ENCODE data around the gene CAPRIN2.

Gene CAPRIN2, protein sequence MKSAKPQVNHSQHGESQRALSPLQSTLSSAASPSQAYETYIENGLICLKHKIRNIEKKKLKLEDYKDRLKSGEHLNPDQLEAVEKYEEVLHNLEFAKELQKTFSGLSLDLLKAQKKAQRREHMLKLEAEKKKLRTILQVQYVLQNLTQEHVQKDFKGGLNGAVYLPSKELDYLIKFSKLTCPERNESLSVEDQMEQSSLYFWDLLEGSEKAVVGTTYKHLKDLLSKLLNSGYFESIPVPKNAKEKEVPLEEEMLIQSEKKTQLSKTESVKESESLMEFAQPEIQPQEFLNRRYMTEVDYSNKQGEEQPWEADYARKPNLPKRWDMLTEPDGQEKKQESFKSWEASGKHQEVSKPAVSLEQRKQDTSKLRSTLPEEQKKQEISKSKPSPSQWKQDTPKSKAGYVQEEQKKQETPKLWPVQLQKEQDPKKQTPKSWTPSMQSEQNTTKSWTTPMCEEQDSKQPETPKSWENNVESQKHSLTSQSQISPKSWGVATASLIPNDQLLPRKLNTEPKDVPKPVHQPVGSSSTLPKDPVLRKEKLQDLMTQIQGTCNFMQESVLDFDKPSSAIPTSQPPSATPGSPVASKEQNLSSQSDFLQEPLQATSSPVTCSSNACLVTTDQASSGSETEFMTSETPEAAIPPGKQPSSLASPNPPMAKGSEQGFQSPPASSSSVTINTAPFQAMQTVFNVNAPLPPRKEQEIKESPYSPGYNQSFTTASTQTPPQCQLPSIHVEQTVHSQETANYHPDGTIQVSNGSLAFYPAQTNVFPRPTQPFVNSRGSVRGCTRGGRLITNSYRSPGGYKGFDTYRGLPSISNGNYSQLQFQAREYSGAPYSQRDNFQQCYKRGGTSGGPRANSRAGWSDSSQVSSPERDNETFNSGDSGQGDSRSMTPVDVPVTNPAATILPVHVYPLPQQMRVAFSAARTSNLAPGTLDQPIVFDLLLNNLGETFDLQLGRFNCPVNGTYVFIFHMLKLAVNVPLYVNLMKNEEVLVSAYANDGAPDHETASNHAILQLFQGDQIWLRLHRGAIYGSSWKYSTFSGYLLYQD

DNA sequence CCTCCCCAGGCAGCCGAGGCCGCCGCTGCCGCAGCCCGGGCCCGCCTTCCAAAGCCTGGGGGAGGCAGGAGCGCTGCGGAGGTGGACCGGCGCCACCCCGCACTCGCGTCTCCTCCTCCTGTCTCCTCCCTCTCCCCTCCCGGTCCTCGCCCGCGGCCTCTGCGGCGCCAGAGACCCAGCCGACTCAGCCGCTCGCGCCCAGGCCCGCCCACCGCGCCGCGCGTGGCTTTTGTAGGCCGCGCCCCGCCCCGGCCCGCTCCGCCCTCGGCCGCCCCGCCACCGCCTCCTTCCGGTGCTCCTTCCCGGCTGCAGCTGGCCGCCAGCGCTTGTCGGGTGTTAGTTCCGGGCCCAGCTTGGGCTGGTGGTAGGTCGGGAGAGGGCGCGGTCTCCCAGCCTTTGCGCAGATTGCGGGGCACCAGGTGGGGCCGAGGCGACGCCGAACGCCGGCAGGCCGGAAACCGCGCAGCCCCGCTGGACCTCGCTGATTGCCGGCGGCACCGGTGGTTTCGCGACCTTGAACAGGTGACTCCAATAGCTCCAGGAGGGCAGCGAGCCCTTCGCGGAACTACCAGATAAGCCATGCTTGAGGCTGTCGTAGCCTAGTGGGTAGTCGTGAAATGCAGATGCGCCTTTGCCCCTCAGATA is at the start of gene CAPRIN2:
Gene CAPRIN2, minus strand, starts transcription at position 202 of the 645 bp plus-strand sequence. CDS start 1,431 bp downstream, outside the sequence.
- in situ Hi-C loops (cut with HindIII; ENCODE audit: low sequenced_read_pairs) = no loop called here

DNA sequence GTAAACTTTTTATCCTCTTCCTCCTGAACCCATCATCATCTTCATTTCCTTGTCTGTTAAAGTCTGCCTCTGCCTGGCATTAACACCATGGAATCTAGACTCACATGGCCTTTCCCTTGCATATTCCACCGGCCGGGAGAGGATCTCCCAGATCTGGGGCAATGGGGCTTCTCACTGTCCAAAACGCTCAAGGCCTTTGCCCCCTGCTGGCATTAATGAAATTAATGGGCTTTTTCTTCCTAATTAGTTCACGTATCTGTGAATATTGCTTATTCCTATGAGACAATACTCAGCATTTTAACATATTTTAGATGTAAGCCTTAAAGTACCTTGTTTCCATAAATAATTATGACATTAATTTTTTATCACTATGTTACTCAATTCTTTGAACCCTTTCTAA is 42.9 kb upstream of the CAPRIN2 start:
- in situ Hi-C loops (cut with HindIII; ENCODE audit: low sequenced_read_pairs) = no loop called here

DNA sequence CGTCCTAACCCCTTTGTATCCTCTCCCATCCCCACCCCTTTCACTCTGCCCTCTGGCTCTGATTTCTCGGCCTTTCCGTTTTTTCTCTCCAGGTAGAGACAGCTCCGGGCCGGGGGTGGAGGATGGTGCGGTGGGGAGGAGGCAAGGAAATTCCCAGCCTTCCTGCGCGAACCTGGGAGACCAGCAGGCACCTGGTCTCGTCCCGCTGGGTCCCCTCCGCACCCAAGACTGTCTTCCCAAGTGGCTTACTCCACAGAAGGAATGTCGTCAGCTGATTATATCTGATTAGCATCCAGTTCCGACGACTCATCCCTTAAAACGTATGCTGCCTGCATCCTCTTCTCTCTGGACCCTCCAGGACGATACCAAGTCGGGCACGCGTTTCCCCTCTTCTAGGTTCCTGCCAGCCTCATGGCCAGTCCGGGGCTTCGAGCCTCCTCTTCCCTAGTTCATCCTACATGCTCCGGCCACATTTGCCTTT is 42.2 kb upstream of the CAPRIN2 start:
- in situ Hi-C loops (cut with HindIII; ENCODE audit: low sequenced_read_pairs) = no loop called here

DNA sequence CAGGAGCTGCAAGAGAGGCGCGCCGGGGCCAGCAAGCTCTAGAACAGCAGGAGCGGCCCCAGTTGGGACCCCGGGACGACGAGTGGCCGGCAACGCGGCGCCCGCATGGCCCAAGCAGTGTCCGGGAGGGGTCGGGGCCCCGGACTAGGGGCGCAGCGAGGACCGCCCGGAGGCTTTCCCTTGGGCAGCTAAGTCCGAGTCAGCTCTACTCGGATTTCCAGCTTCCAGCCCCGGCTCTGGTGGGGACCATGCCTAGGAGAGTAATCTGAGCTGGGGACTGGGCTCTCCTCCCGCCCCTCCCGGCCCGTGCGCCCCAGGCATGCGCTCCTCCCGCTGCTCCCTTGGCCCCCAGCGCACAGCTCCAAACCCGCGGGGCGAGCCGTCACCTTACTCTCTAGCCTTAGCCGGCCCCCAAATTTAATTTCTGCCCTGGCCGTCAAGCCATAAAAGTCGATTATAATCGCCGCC is 41.6 kb upstream of the CAPRIN2 start:
- in situ Hi-C loops (cut with HindIII; ENCODE audit: low sequenced_read_pairs) = no loop called here

DNA sequence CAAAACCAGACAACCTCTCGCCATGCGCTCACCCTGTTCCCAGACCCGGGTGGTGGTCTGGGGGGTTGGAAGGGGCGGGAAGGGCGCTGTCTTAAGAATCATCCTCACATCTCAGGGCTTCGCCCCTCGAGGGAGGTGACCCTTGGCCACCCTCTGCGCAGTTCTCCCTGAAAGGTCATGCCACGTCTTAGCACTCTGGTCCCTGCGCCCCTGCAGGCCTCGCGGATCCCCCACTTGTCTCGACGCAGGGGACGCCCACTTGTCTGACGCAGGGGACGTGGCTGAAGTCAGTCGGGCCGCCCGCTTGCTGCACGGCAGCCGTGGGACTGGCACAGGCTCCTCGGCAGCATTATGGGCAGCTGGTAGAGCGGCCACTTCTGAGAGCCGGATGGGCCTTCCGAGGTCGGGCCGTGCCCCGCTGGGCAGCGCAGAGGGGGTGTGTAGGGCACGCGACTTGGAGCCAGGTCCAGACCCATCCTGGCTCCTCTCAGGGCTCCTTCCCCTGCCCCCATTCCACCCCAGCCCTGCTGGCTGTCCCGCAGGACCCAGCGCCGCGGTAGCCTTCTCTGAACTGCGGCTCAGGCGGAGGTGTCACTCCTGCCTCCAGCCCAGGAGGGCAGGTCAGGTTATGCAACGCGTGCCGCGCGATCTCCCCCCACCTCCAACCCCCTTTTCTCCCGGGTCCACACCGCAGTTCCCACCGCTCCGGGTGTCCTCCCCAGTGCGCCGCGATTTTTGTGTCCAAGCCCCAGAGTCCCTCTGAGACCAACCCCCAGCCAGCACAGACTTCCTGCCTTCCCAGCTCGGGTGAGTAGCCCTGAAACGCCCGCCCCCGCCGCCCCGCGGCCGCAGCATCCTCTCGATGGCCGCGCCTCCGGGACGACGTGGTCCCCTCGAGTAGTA is 40.9 kb upstream of the CAPRIN2 start:
- in situ Hi-C loops (cut with HindIII; ENCODE audit: low sequenced_read_pairs) = no loop called here

DNA sequence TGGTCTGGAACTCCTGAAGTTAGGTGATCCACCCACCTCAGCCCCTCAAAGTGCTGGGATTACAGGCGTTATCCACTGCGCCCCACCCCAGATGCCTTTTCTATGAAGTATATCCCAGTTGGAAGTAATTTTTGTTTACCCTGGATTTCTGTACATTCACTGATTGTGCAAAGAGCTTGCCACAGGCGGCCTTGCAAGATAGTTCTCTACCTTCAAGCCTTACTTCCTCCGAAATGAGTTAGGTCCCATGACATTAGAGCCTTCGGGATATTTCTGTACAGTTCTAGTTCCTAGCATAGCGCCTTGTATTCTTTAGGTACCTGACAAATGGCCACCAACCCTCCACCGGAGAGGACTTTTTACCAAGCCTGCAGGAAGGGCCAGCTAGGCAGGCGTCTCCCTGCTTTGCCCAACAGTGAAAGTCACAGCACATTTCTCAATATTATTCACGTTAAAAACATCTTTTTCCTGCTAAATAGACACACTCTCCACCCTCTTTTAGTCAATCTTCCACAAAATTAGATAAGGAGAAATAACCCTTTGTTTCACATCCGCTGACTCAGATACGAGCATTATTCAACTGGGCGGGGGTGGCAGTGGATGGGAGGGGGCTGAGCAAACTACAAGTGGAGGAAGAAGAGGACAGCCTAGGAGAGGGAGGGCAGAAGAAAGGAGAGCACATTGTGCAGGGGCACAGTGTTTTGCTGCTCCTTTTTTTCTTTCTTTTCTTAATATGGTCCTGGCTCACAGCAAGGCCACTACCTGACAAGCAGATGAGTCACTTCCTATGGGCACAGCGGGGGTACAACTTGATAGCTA is 40.0 kb upstream of the CAPRIN2 start:
- in situ Hi-C loops (cut with HindIII; ENCODE audit: low sequenced_read_pairs) = no loop called here

DNA sequence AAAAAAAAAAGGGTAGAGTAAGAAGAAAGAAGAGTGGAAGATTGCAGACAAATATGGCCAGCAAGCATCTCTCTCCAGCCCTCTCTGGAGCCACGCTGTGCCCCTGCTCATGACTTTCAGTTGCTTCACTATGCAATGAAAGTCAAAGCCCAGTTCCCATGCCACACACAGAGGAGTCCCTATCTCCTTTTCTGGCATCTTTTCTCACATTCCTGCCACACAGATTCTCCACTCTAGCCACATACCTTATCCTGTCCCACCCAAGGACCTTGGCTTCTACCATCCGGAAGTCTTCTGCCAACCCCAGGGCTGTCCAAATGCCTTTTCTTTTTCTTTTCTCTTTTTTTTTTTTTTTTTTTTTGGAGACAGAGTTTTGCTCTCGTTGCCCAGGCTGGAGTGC is 39.3 kb upstream of the CAPRIN2 start:
- in situ Hi-C loops (cut with HindIII; ENCODE audit: low sequenced_read_pairs) = no loop called here

DNA sequence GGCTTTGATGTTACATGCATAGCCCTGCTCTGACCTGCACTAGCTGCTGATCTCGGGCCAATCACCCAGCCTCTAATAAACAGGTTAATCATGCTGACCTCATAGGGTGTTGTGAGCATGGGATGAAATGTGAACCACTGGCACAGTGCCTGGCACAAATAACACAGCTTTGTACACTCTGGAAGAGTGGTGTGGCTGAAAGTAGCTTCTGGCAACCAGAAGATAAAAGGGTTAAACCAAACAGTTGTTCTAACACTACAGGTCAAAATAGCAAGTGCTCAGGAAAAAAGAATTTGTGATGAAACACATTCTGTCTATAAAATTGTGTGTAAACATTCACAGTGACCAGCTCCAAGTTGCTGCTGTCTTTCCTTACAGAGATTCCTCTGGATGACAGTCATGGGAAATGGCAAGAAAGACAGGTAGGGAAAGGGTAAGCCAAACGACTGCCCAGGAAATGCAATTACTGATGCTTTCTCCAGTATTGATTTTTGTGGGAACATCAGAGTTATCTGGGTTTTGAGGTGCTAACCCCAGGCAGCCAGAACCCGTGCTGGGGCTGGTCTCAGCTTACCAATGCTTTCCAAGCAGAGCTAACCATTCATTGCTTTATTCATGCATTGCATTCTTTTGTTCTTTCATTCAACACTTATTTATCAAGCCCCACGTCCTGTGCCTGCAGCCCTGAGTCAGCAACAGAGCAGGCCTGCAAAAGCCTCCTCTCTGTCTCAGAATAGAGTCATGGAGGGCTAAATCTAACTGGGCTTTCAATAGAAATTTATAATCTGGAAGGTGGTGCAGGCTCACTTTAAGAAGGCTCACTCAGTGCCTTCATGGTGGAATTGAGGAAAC is 38.1 kb upstream of the CAPRIN2 start:
- in situ Hi-C loops (cut with HindIII; ENCODE audit: low sequenced_read_pairs) = no loop called here

DNA sequence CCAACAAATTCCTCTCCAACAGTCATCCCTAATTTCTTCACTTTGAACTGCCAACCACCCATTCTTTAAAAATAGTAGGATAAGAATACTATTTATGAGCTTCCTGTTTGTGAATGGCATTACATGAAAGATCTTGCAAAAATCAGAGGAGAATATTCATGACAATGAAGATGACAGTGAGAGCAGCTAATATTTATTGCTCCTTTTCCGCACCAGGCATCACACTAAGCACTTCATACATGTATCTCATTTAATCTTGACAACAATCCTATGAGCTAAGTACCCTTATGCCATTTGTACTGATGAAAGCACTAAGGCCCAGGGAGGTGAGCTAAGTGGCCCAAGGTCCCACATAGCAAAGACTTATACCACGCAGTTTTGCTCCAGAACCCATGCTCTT is 37.3 kb upstream of the CAPRIN2 start:
- in situ Hi-C loops (cut with HindIII; ENCODE audit: low sequenced_read_pairs) = no loop called here

DNA sequence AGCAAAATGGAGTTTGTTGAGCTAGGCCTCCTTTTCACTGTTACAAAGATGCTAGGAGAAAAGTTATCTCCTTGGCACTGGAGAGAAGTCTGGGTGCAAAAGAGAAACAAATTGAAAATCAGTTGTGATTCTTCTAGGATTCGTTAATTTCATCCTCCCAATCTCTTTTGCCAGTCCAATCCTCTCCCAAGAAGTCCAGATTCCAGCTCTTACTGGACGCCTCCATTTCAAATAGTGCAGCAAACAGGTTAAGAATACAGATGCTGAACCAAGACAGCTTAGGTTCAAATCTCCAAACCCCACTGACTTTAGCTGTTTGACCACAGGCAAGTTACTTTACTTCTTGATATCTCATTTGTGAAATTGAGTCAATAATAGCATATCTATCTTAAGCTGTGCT is 34.0 kb upstream of the CAPRIN2 start:
- in situ Hi-C loops (cut with HindIII; ENCODE audit: low sequenced_read_pairs) = no loop called here

DNA sequence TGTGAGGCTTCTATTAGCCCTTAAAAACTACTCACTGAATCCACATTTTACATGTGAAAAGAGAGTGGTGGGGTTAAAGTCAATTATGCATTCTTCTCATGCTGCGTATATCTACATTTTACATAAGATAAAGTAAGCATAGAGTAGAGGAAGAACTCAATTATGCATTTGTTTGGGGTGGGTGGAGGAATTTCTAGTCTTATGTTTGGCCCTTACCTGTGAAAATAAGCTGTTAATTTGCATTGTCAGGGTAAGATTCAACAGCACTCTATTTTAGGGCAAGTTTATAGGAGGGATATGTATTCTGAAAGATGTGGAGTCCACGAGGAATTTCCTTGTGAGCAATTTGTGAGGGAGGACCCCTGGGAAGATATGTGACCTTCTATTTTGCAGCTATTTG is 30.9 kb upstream of the CAPRIN2 start:
- in situ Hi-C loops (cut with HindIII; ENCODE audit: low sequenced_read_pairs) = no loop called here

DNA sequence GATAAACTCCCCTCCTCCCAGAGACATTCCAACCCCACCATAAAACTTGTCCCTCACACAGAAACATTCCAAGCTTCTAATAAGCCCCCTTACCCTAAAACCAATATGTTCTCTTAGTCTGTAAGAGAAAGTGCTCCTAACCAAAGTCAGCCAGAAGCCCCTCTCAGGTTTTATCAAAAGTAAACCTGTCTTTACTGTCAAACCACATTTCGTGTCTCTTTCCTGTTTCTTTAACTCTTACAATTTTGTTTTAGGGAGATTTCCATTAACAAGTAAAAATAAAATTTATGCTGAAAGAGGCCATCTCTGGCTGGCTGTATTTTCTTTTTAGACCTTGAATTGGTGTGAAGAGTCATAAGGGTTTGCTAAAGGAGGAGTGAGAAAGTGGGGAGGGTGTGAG is 29.8 kb upstream of the CAPRIN2 start:
- in situ Hi-C loops (cut with HindIII; ENCODE audit: low sequenced_read_pairs) = no loop called here

DNA sequence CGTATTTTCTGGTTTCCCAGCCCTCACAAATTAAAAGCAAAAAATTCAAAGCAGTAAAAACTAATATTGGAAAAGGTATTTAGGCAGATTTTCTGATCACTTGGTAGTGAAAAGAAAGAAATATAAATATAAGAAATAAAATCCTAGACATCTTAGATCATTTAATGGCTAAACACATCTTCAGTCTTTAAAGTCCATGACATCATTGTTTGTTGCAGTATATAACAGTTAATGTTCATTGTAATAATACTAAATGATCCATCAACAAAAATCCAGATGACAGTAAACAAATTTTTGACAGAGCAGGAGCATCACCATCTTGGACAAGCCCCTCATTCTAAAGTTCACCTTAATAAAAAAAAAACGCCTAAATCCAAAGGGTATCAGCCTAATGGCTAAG is 29.2 kb upstream of the CAPRIN2 start:
- in situ Hi-C loops (cut with HindIII; ENCODE audit: low sequenced_read_pairs) = no loop called here

DNA sequence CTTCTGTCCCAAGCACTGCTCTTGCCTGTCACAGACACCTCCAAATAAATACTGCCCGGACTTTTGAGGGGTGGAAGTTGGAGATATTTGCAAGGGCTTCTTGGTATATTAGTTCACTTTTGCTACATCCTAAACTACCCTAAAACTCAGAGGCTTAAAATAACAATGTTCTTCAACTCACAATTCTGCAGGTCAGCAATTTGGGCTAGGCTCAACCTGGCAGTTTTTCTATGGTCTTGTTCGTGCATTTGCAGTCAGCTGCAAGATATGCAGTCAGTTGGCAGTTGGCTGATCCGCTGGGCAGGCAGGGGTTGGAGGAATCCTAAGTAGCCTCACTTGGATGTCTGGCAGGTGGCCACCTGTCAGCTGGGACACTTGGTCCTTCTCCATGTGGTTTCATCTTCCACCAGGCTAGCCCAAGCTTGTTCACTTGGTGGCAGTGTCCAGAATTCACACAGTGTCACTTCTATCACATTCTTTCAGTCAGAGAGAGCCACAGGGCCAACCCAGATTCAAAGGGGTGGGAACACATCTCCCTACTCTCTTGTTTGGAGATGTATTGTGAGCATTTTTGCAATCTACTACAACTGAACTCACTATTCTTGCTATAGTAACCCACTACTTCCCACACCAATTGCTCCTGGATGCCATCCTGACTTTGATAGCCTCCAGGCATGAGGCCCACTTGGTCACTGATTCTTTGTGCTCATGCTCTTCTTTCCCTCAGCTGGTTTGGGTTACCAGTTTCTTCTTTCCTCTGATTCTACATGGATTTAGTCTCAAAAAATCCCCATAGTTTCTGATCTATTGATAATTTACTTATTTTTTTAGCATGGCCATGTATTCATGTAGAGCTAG is 27.8 kb upstream of the CAPRIN2 start:
- in situ Hi-C loops (cut with HindIII; ENCODE audit: low sequenced_read_pairs) = no loop called here

DNA sequence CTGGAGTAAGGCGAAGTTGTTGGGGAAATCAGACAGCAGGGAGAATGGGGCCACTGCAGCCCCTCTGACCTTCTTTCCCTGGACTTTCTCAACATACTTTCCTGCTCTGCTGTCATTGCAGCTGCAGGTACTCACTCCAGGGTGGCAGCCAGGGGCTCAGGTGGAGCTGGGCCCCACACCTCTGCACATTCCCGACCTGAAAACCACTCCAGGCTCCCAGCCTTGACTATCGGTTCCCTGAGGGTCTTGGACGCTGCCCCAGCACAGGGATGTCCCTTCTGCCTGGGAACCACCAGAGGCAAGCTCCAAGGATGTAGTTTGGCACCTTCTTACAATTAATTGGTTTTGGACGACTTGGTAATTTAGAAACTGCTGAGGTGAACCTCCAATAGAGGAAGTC is 24.8 kb upstream of the CAPRIN2 start:
- in situ Hi-C loops (cut with HindIII; ENCODE audit: low sequenced_read_pairs) = no loop called here

DNA sequence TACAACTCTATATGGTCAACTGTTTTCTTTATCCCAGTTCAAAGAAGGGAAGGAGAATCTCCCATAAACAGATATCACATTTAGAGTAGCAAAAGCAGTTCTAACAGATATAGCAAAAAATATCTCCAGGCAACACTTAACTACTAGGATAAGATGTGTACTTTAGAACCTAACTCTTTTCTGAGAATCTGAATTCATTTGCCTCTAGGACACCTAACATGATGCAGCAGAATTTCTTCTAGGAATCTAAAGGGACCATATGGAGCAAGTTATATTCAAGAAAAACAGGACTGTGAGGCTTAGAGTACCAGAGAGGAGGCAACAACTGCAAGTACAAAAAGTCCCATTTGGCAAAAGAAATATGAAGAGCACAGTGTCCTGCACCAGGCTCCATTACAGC is 24.4 kb upstream of the CAPRIN2 start:
- in situ Hi-C loops (cut with HindIII; ENCODE audit: low sequenced_read_pairs) = no loop called here

DNA sequence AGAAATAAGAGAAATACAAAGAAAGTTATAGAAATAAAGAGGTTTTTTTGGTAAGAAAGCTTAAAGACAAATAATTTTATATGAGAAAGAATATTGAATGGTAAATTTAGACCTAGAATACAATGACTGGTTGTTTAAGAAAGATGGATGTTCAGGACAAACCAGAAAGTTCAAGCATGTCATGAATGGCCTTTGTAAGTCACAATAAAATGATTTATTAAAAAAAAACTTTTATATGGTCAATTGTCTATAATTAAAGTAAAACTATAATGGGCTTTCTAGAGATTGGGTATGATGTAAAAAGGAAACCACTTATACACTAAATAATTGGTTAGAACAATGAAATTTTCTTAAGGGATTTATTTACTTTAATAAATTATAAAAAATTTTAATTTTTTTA is 19.8 kb upstream of the CAPRIN2 start:
- in situ Hi-C loops (cut with HindIII; ENCODE audit: low sequenced_read_pairs) = no loop called here
